ENCODE data around the gene ZNF609.

Gene ZNF609

DNA sequence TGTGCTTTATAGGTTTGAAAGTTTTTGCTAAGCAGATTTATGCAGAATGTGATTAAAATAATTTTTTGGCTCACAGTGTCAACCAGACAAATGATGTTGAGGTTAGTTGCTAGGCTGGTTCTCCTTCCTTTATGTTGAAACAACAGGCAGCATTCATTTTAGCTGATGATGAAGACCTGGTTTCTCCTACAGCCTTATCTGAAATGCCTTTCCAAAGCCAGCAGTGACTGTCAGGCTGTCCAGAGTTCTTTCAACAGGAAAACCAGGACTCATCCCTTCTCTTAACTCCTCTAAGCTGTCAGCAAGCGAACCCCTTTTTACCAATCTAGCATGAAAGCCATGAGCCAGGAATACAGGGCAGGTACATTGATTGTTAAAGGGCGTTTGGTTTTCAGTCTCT, 84.1 kb downstream of the ZNF609 start:
- H3K4me1 ChIP-seq (ENCODE audit: insufficient read depth, low read length) = no peaks in the 10 kb centered on the region
- no peak overlapping the region for H3K27ac ChIP-seq (ENCODE audit: low read depth, low read length)
- WGBS = 86% methylated on average over 2 of the region's 2 CpGs
- no peak overlapping the region for H3K4me3 ChIP-seq (ENCODE audit: low read length)
- H3K27me3 ChIP-seq (ENCODE audit: insufficient read depth, low read length) = no peaks in the 10 kb centered on the region
- no peaks in the 10 kb centered on the region for H3K36me3 ChIP-seq (ENCODE audit: insufficient read depth, low read length)
- no peaks in the 10 kb centered on the region for H3K9me3 ChIP-seq (ENCODE audit: insufficient read depth, low read depth, low read length)
- H3K9ac ChIP-seq (ENCODE audit: low read depth, low read length) = no peak overlapping the region

DNA sequence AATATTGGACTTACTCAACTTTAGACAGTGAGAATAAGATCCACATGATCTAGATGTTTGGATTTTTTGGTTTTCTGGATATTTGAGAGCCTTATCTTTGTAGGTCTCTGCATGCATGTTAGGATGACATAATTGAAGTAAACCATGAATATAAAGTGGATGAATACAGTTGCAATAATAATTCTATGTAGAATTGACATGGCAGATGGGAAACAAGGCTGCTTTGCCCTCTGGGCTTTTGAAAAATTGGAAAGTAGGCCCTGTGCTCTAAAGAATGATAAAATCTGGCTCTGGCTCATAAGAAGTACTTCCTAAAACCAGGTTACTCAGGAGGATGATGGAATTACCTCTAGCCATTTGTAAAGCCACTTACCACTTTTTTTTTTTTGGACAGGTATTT, 86.9 kb downstream of the ZNF609 start:
- Histone ChIP-seq H3K4me1 (ENCODE audit: insufficient read depth, low read length) (no peaks in the 10 kb centered on the region), H3K36me3 (ENCODE audit: insufficient read depth, low read length) (no peaks in the 10 kb centered on the region), H3K9ac (ENCODE audit: low read depth, low read length) (no peak overlapping the region), H3K27me3 (ENCODE audit: insufficient read depth, low read length) (no peaks in the 10 kb centered on the region), H3K4me3 (ENCODE audit: low read length) (no peak overlapping the region), H3K9me3 (ENCODE audit: insufficient read depth, low read depth, low read length) (no peaks in the 10 kb centered on the region), H3K27ac (ENCODE audit: low read depth, low read length) (no peak overlapping the region)

DNA sequence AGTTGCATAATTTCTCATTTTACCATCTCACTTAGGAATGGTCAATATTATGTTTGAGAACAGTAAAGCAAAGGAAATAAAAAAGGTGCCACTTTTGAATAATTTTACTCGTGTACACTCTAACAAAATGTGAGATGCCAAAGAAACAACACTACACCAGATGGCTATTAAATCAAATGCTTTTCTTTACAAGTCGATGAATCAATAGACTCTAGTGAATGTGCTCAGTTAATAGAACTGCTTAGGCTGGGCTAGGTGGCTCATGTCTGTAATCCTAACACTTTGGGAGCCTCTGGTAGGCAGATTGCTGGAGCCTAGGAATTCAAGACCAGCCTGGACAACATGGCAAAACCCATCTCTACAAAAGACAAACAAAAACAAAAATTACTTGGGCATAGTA, 87.9 kb downstream of the ZNF609 start:
- Histone ChIP-seq H3K4me3 (ENCODE audit: low read length) (no peak overlapping the region), H3K36me3 (ENCODE audit: insufficient read depth, low read length) (no peaks in the 10 kb centered on the region), H3K27me3 (ENCODE audit: insufficient read depth, low read length) (no peaks in the 10 kb centered on the region), H3K9ac (ENCODE audit: low read depth, low read length) (no peak overlapping the region), H3K4me1 (ENCODE audit: insufficient read depth, low read length) (no peaks in the 10 kb centered on the region), H3K27ac (ENCODE audit: low read depth, low read length) (no peak overlapping the region), H3K9me3 (ENCODE audit: insufficient read depth, low read depth, low read length) (no peaks in the 10 kb centered on the region)
- 96% methylated on average over 2 of the region's 2 CpGs for WGBS

DNA sequence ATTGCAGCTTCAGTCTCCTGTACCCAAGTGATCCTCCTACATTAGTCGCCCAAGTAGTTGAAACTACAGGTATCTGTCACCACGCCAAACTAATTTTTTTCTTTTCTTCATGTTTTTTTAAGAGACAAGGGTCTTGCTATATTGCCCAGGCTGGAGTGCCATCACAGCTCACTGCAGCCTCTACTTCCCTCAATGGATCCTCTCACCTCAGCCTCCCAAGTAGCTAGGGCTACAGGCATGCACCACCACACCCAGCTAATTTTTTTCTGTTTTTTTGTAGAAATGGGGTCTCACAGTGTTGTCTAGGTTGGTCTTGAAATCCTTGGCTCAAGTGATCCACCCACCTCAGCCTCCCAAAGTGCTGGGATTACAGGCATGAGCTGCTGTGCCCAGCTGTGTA, 89.5 kb downstream of the ZNF609 start:
- no peaks in the 10 kb centered on the region for H3K27me3 ChIP-seq (ENCODE audit: insufficient read depth, low read length)
- no peak overlapping the region for H3K4me3 ChIP-seq (ENCODE audit: low read length)
- H3K36me3 ChIP-seq (ENCODE audit: insufficient read depth, low read length) = no peaks in the 10 kb centered on the region
- no peaks in the 10 kb centered on the region for H3K9me3 ChIP-seq (ENCODE audit: insufficient read depth, low read depth, low read length)
- H3K9ac ChIP-seq (ENCODE audit: low read depth, low read length) = no peak overlapping the region
- 95% methylated on average over 2 of the region's 2 CpGs for WGBS
- no peaks in the 10 kb centered on the region for H3K4me1 ChIP-seq (ENCODE audit: insufficient read depth, low read length)
- H3K27ac ChIP-seq (ENCODE audit: low read depth, low read length) = no peak overlapping the region

DNA sequence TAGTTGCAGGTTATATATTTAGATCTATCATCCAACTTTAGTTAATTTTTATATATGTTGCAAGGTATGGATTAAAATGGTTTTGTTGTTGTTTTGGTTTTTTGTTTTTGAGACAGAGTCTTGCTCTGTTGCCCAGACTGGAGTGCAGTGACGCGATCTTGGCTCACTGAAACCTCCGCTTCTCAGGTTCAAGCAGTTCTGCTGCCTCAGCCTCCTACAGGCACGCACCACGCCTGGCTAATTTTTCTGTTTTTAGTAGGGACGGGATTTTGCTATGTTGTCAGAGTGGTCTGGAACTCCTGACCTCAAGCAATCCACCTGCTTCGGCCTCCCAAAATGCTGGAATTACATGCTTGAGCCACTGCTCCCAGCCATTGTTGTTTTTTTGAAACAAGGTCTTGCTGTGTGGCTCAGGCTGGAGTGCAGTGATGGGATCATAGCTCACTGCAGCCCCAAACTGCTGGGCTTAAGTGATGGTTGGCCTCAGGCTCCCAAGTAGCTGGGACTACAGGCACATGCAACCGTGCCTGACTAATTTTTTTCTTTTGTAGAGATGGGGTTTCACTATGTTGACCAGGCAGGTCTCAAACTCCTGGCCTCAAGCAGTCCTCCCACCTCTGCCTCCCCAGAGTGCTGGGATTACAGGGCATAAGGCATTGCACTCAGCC, 92.0 kb downstream of the ZNF609 start:
- no peaks in the 10 kb centered on the region for H3K4me1 ChIP-seq (ENCODE audit: insufficient read depth, low read length)
- H3K36me3 ChIP-seq (ENCODE audit: insufficient read depth, low read length) = no peaks in the 10 kb centered on the region
- 97% methylated on average over 8 of the region's 8 CpGs for WGBS
- H3K27ac ChIP-seq (ENCODE audit: low read depth, low read length) = no peak overlapping the region
- no peak overlapping the region for H3K4me3 ChIP-seq (ENCODE audit: low read length)
- H3K27me3 ChIP-seq (ENCODE audit: insufficient read depth, low read length) = no peaks in the 10 kb centered on the region
- H3K9ac ChIP-seq (ENCODE audit: low read depth, low read length) = no peak overlapping the region
- no peaks in the 10 kb centered on the region for H3K9me3 ChIP-seq (ENCODE audit: insufficient read depth, low read depth, low read length)

DNA sequence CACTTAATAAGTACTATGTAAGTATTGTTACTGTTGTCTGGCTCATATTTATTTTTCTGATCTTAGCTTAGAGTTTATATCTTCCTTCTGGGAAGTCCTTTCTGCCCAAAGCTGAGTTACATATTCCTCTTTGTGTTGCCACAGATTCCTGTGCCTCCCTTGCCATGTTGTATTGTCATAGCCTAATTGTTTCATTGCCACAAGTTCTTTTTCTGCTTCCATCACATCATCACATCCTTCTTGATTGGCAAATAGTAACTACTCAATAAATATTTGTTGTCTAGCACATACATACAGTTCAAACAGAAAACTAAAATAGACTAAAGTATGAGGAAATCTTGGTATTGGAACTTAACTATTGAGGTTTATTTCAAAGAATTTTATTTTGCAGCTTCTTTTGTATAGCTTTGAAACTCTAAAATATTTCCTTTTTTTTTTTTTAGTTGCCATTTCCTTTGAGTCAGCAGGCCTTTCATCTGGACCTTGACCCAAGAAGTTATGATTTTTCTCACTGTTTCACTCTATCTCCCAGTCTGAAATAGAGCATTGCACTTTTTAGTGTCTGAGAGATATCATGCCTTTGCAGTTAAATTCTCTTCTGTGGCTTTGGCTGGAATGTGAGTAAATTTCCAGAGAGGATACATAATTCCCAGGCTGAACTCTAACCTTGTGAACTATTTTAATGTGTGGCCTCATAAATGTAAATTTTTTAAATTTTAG, 98.2 kb downstream of the ZNF609 start:
- H3K4me1 ChIP-seq (ENCODE audit: insufficient read depth, low read length) = peaks cover 4% of the 10 kb centered on the region; the same call in 1 of the 2 replicates
- no peak overlapping the region for H3K27ac ChIP-seq (ENCODE audit: low read depth, low read length)
- no peaks in the 10 kb centered on the region for H3K27me3 ChIP-seq (ENCODE audit: insufficient read depth, low read length)
- H3K9ac ChIP-seq (ENCODE audit: low read depth, low read length) = no peak overlapping the region
- H3K4me3 ChIP-seq (ENCODE audit: low read length) = no peak overlapping the region
- H3K9me3 ChIP-seq (ENCODE audit: insufficient read depth, low read depth, low read length) = no peaks in the 10 kb centered on the region
- no peaks in the 10 kb centered on the region for H3K36me3 ChIP-seq (ENCODE audit: insufficient read depth, low read length)

DNA sequence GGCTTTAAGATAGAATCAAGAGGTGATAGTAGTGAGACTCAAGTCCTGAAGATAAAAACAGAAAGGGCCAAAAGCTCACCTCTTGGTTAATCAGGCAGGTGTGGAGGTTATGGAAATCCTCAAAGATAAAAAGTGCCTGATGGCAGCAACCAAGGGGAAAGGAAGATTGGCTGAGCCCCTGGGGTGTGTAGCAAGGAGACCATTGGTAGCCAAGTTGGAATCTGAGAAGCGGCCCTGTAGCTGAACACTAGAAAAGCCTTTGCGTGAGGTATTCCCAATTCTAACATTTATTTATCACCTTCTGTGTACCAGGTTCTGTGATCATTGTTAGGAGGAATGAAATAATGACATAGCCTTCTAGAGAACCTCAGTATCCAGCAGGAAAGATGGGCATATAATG, 98.9 kb downstream of the ZNF609 start:
- Histone ChIP-seq H3K4me3 (ENCODE audit: low read length) (no peak overlapping the region), H3K4me1 (ENCODE audit: insufficient read depth, low read length) (peaks cover 4% of the 10 kb centered on the region; the same call in 1 of the 2 replicates), H3K9me3 (ENCODE audit: insufficient read depth, low read depth, low read length) (no peaks in the 10 kb centered on the region), H3K27ac (ENCODE audit: low read depth, low read length) (no peak overlapping the region), H3K9ac (ENCODE audit: low read depth, low read length) (no peak overlapping the region), H3K27me3 (ENCODE audit: insufficient read depth, low read length) (no peaks in the 10 kb centered on the region), H3K36me3 (ENCODE audit: insufficient read depth, low read length) (no peaks in the 10 kb centered on the region)
- WGBS = 83% methylated on average over 1 of the region's 2 CpGs

DNA sequence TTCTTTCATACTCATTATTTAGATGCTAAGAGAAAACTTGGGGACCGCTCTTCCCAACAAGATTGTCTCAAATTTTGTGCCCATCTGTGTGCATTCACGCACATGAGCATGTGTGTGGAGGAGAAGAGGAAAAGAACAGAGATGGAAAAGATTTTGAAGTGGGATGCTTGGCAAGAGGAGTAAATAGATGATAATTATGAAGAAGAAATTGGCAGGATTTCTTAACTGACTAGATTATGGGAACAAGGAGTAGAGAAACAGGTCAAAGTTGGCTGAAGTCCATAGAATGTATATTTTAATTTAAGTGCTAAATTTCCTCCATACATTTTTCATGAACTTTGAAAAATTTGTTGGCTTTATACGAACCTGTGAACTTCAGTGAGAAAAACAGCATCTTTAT, 100.1 kb downstream of the ZNF609 start:
- H3K4me3 ChIP-seq (ENCODE audit: low read length) = no peak overlapping the region
- no peaks in the 10 kb centered on the region for H3K36me3 ChIP-seq (ENCODE audit: insufficient read depth, low read length)
- peaks cover 4% of the 10 kb centered on the region; the same call in 1 of the 2 replicates for H3K4me1 ChIP-seq (ENCODE audit: insufficient read depth, low read length)
- no peak overlapping the region for H3K27ac ChIP-seq (ENCODE audit: low read depth, low read length)
- 93% methylated on average over 3 of the region's 3 CpGs for WGBS
- H3K9ac ChIP-seq (ENCODE audit: low read depth, low read length) = no peak overlapping the region
- no peaks in the 10 kb centered on the region for H3K9me3 ChIP-seq (ENCODE audit: insufficient read depth, low read depth, low read length)
- no peaks in the 10 kb centered on the region for H3K27me3 ChIP-seq (ENCODE audit: insufficient read depth, low read length)

DNA sequence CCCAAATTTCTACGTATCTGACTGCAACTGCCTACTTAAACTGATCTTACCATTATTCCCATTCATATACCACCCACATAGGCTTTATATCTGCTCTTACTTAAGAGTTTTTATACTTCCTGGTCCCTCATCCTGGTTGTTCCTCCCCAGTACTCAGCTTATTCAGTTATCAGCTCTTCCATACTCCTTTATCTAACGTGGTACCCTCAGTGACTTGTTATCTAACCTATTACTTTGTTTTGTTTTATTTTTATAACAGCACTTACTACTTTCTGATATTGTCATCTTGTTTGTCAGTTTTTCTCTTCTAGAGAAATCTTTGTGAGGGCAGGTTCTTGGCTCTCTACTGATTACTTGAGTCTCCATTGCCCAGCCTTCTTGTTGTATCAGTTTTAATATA, 100.6 kb downstream of the ZNF609 start:
- Histone ChIP-seq H3K9me3 (ENCODE audit: insufficient read depth, low read depth, low read length) (no peaks in the 10 kb centered on the region), H3K27me3 (ENCODE audit: insufficient read depth, low read length) (no peaks in the 10 kb centered on the region), H3K36me3 (ENCODE audit: insufficient read depth, low read length) (no peaks in the 10 kb centered on the region), H3K4me1 (ENCODE audit: insufficient read depth, low read length) (peaks cover 4% of the 10 kb centered on the region; the same call in 1 of the 2 replicates), H3K9ac (ENCODE audit: low read depth, low read length) (no peak overlapping the region), H3K4me3 (ENCODE audit: low read length) (no peak overlapping the region), H3K27ac (ENCODE audit: low read depth, low read length) (no peak overlapping the region)
- WGBS = 91% methylated on average over 2 of the region's 2 CpGs

DNA sequence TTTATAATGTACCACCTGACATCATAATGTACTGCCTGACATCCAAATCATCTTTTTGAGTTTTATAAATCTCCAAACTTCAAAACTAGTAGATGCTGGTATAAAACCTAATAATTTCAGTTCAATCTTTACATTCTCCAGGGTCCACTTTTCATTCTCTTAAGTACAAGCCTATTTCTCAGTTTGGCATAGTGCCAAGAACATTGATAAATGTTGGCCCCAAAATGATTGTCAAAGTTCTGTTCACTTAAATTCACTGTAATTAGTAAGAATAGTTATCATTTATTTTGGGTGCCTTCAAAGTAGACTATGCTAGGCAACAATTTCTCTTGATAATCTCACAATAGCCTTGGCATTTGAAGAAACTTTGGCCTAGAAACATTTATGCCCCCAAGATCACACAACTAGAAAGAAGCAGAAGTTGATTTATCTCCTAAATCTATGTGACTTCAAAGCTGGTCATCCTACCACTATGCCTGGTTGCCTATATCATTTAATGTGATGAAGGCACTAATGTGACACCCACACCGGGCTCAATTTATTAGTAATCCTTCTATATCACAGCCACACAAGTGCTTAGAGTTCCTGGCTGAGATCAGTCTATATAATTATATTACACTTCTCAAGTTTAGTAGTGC, 101.7 kb downstream of the ZNF609 start:
- no peaks in the 10 kb centered on the region for H3K36me3 ChIP-seq (ENCODE audit: insufficient read depth, low read length)
- no CpG with 5 or more reads among the region's 1 CpG for WGBS
- H3K4me1 ChIP-seq (ENCODE audit: insufficient read depth, low read length) = peaks cover 12% of the 10 kb centered on the region
- no peaks in the 10 kb centered on the region for H3K27me3 ChIP-seq (ENCODE audit: insufficient read depth, low read length)
- no peak overlapping the region for H3K9ac ChIP-seq (ENCODE audit: low read depth, low read length)
- no peak overlapping the region for H3K27ac ChIP-seq (ENCODE audit: low read depth, low read length)
- no peak overlapping the region for H3K4me3 ChIP-seq (ENCODE audit: low read length)
- no peaks in the 10 kb centered on the region for H3K9me3 ChIP-seq (ENCODE audit: insufficient read depth, low read depth, low read length)

DNA sequence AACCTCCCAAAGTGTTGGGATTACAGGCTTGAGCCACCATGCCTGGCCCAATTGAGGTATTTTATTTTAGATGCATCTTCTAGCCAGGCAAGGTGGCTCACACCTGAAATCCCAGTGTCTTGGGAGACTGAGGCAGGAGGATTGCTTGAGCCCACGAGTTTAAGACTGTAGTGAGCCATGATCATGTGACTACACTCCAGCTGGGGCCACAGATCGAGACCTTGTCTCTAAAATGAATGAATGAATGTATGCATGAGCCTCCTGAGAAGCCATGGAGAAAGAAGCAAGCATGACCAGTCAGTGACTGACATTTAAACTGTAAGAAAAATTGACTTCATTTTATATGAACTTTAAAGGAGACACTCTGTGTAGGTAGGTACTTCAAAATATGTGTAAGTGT, 105.7 kb downstream of the ZNF609 start:
- 84% methylated on average over 2 of the region's 2 CpGs for WGBS
- H3K4me3 ChIP-seq (ENCODE audit: low read length) = no peak overlapping the region
- H3K9ac ChIP-seq (ENCODE audit: low read depth, low read length) = no peak overlapping the region
- peaks cover 15% of the 10 kb centered on the region for H3K4me1 ChIP-seq (ENCODE audit: insufficient read depth, low read length)
- no peaks in the 10 kb centered on the region for H3K27me3 ChIP-seq (ENCODE audit: insufficient read depth, low read length)
- no peaks in the 10 kb centered on the region for H3K36me3 ChIP-seq (ENCODE audit: insufficient read depth, low read length)
- H3K27ac ChIP-seq (ENCODE audit: low read depth, low read length) = no peak overlapping the region
- no peaks in the 10 kb centered on the region for H3K9me3 ChIP-seq (ENCODE audit: insufficient read depth, low read depth, low read length)
